Adipocyte (in vitro differentiated cells): Measurements from ENCODE around the gene CDK14.
"Not testable (repeated sequence)": the region's sequence is repeated elsewhere in the genome, so short reads cannot be mapped to it uniquely, and the experiment has no call there.

Source experiments
- DNase-seq: peaks from one replicate; pipeline ENCODE4 v3.0.0-alpha.2; 2015; ENCODE audit warnings: low read depth
- H3K27me3 ChIP-seq: replicated peaks from 2 replicates; pipeline ENCODE4 v1.7.0; 2013; ENCODE audit warnings: mild to moderate bottlenecking, low read length, moderate library complexity; ENCODE audit not compliant: control insufficient read depth, insufficient read depth
- H3K36me3 ChIP-seq: 2 replicates; pipeline ENCODE4 v1.7.0; 2013; ENCODE audit warnings: low read length, mild to moderate bottlenecking, moderate library complexity; ENCODE audit not compliant: control insufficient read depth, insufficient read depth, severe bottlenecking
- H3K4me1 ChIP-seq: 2 replicates; pipeline ENCODE4 v1.7.0; 2013; ENCODE audit warnings: mild to moderate bottlenecking, low read length, moderate library complexity; ENCODE audit not compliant: control insufficient read depth, insufficient read depth
- H3K4me3 ChIP-seq: 2 replicates; pipeline ENCODE4 v1.7.0; 2013; ENCODE audit warnings: mild to moderate bottlenecking, low read length, moderate library complexity
- H3K9ac ChIP-seq: 2 replicates; pipeline ENCODE4 v1.7.0; 2013; ENCODE audit warnings: mild to moderate bottlenecking, low read length, moderate library complexity
- H3K9me3 ChIP-seq: 2 replicates; pipeline ENCODE4 v1.7.0; 2013; ENCODE audit warnings: mild to moderate bottlenecking, low read length, moderate library complexity; ENCODE audit not compliant: control insufficient read depth

CDK14 gene

GRCh38 chr7:90759710-90760109, 163.6 kb downstream of the CDK14 start:
- Histone ChIP-seq H3K36me3 (no peaks in the 10 kb centered on the region), H3K4me1 (peaks cover 27% of the 10 kb centered on the region), H3K27me3 (no peaks in the 10 kb centered on the region), H3K4me3 (no peak overlapping the region), H3K9ac (no peak overlapping the region), H3K9me3 (no peaks in the 10 kb centered on the region)
- DNase-seq, result peak; percentile 6

GRCh38 chr7:90760892-90761291, 164.8 kb downstream of the CDK14 start:
- H3K9me3 ChIP-seq, result no peaks in the 10 kb centered on the region
- H3K27me3 ChIP-seq, result no peaks in the 10 kb centered on the region
- no peak overlapping the region for H3K4me3 ChIP-seq
- peaks cover 37% of the 10 kb centered on the region for H3K4me1 ChIP-seq
- DNase-seq, result peak; percentile 65
- no peaks in the 10 kb centered on the region for H3K36me3 ChIP-seq
- no peak overlapping the region for H3K9ac ChIP-seq

GRCh38 chr7:90761584-90761983, 165.5 kb downstream of the CDK14 start:
- peak; percentile 51 for DNase-seq
- Histone ChIP-seq H3K9me3 (no peaks in the 10 kb centered on the region), H3K4me1 (peaks cover 44% of the 10 kb centered on the region), H3K27me3 (no peaks in the 10 kb centered on the region), H3K4me3 (no peak overlapping the region), H3K9ac (no peak overlapping the region), H3K36me3 (no peaks in the 10 kb centered on the region)

GRCh38 chr7:90763108-90763507, 167.0 kb downstream of the CDK14 start:
- no peaks in the 10 kb centered on the region for H3K36me3 ChIP-seq
- H3K9ac ChIP-seq, result no peak overlapping the region
- no peaks in the 10 kb centered on the region for H3K27me3 ChIP-seq
- H3K4me1 ChIP-seq, result peaks cover 52% of the 10 kb centered on the region
- no peak for DNase-seq
- H3K9me3 ChIP-seq, result no peaks in the 10 kb centered on the region
- no peak overlapping the region for H3K4me3 ChIP-seq

GRCh38 chr7:90764848-90765570, 168.9 kb downstream of the CDK14 start:
- DNase-seq, result no peak
- Histone ChIP-seq H3K4me3 (no peak overlapping the region), H3K9me3 (no peaks in the 10 kb centered on the region), H3K4me1 (peaks cover 46% of the 10 kb centered on the region), H3K9ac (no peak overlapping the region), H3K36me3 (no peaks in the 10 kb centered on the region), H3K27me3 (no peaks in the 10 kb centered on the region)

GRCh38 chr7:90766814-90767564, 170.9 kb downstream of the CDK14 start:
- H3K4me3 ChIP-seq, result peak overlapping the region; percentile 73
- H3K4me1 ChIP-seq, result peaks cover 38% of the 10 kb centered on the region
- H3K9me3 ChIP-seq, result peaks cover 5% of the 10 kb centered on the region
- DNase-seq, result peak; percentile 8
- H3K36me3 ChIP-seq, result no peaks in the 10 kb centered on the region
- peak overlapping the region; percentile 81 for H3K9ac ChIP-seq
- H3K27me3 ChIP-seq, result no peaks in the 10 kb centered on the region

GRCh38 chr7:90768301-90768700, 172.2 kb downstream of the CDK14 start:
- Histone ChIP-seq H3K27me3 (no peaks in the 10 kb centered on the region), H3K4me3 (no peak overlapping the region), H3K4me1 (peaks cover 36% of the 10 kb centered on the region), H3K9ac (no peak overlapping the region), H3K36me3 (no peaks in the 10 kb centered on the region), H3K9me3 (peaks cover 5% of the 10 kb centered on the region)
- DNase-seq, result no peak

- H3K4me1 ChIP-seq, result peaks cover 36% of the 10 kb centered on the region
- H3K4me3 ChIP-seq, result no peak overlapping the region
- H3K9ac ChIP-seq, result no peak overlapping the region
- H3K36me3 ChIP-seq, result no peaks in the 10 kb centered on the region
- no peak for DNase-seq
- H3K9me3 ChIP-seq, result peaks cover 5% of the 10 kb centered on the region
- H3K27me3 ChIP-seq, result no peaks in the 10 kb centered on the region
Measured at GRCh38 chr7:90769036-90769435, 172.9 kb downstream of the CDK14 start.

GRCh38 chr7:90769566-90769965, 173.4 kb downstream of the CDK14 start:
- not testable (repeated sequence) for H3K27me3 ChIP-seq, H3K9ac ChIP-seq, H3K4me3 ChIP-seq, H3K36me3 ChIP-seq, H3K9me3 ChIP-seq, DNase-seq
- H3K4me1 ChIP-seq, result peaks cover 33% of the 10 kb centered on the region

GRCh38 chr7:90771281-90771680, 175.2 kb downstream of the CDK14 start:
- Histone ChIP-seq H3K36me3 (no peaks in the 10 kb centered on the region), H3K4me1 (peaks cover 22% of the 10 kb centered on the region), H3K9ac (no peak overlapping the region), H3K9me3 (peaks cover 5% of the 10 kb centered on the region), H3K27me3 (no peaks in the 10 kb centered on the region), H3K4me3 (no peak overlapping the region)
- DNase-seq, result peak; percentile 61

- no peak overlapping the region for H3K4me3 ChIP-seq
- H3K9ac ChIP-seq, result no peak overlapping the region
- H3K4me1 ChIP-seq, result peaks cover 10% of the 10 kb centered on the region
- no peaks in the 10 kb centered on the region for H3K36me3 ChIP-seq
- peaks cover 5% of the 10 kb centered on the region for H3K9me3 ChIP-seq
- no peak for DNase-seq
- H3K27me3 ChIP-seq, result no peaks in the 10 kb centered on the region
Measured at GRCh38 chr7:90772410-90772809, 176.3 kb downstream of the CDK14 start.
